Skeletal muscle cell (primary cell): Measurements from ENCODE around the gene CARD19.
"Not testable (repeated sequence)": the region's sequence is repeated elsewhere in the genome, so short reads cannot be mapped to it uniquely, and the experiment has no call there.

Source experiments
- DNase-seq: peaks from one replicate; pipeline ENCODE4 v3.0.0-alpha.2; 2010; ENCODE audit warnings: low read depth
- H3K4me3 ChIP-seq: 2 replicates; pipeline ENCODE4 v1.5.1; 2011; ENCODE audit warnings: low read depth, mild to moderate bottlenecking, control low read depth, low read length, moderate library complexity

CARD19 gene

DNA sequence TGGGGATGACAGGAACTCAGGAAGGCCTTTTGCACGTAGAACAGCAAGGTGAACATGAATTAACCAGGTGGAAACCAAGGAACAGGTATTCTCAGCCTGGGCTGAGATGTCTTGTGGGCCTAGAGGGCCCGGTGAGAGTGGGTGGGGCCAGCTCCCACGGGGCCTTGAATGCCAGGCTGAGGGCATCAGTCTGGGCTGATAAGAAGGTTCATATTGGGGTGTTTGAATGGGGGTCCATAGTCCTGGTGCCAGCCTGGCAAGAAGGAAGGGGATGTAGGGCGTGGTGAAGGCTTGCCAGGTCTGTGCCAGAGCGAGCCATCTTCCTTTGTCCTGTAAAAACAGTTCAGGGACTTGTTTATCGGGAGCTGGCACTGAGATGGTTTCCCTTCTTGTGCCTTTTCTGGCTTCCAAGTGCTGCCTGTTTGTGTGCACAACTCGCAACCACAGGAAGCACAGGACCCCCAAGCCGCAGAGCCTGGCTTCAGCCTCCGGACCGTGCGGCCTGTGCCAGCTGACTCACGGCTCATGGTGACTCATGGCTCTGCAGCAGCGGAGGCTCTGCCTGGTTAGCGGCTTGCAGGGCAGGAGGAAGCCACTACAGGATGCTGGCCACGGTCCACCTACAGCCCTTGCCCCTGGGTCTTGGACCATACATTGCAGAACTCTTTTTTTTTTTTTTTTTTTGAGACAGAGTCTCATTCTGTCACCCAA lies 2.4 kb downstream of the CARD19 start:
- peak overlapping the region; percentile 81 for H3K4me3 ChIP-seq
- peak; percentile 97 for DNase-seq

DNA sequence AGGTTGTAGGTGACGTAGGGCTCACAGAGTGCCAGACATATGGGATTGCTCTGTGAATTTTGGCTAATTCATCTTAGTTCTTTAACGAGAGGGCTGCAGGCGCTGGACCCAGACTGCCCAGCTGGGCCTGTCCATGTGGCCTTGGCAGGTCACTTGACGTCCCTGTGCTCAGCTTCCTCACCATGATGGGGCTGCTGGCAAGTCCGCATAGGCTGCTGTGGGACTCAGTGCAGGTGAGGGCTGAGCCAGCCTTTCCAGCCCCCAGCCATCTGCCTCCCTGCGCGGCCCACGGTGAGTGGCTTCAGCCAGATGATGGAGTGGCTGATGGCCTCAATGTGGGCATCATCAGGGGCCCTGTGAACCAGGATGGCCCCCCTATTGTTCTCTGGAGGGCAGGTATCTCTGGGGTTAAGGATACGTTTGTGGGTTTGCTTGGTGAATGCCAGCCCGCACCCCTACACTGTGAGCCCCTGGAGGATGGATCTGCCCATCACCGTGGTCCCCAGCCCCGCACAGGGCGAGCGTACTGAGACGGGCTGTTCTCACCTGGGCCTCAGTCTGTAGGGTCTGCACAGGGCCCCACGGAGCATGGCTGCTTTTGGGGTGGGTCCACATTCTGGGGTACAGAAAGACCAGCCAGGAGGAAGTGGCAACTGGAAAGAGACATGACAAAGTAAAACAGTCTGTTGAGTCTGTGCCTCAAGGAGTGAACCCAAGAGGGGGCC lies 3.7 kb downstream of the CARD19 start:
- no peak overlapping the region for H3K4me3 ChIP-seq
- no peak for DNase-seq

DNA sequence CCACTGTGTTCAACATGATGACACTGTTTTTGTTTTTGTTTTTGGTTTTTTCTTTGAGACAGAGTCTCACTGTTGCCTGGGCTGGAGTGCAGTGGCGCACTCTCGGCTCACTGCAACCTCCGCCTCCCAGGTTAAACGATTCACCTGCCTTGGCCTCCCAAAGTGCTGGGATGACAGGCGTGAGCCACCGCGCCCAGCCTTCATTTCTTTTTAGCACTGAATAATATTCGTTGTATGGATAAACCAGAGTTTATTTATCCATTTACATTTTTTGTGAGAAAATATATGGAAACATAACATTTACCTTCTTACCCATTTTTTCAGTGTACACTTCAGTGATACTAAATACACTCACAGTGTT lies 4.2 kb downstream of the CARD19 start:
- H3K4me3 ChIP-seq = no peak overlapping the region
- no peak for DNase-seq

DNA sequence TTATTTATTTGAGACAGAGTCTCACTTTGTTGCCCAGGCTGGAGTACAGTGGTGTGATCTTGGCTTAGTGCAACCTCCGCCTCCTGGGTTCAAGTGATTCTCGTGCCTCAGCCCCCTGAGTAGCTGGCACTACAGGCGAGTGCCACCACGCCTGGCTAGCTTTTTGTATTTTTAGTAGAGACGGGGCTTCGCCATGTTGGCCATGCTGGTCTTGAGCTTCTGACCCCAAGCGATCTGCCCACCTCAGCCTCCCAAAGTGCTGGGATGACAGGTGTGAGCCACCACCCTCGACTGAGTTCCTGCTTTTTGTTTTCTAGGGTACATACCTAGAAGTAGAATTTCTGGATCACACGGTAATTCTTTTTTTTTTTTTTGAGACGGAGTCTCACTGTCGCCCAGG lies 5.1 kb downstream of the CARD19 start:
- not testable (repeated sequence) for H3K4me3 ChIP-seq, DNase-seq

DNA sequence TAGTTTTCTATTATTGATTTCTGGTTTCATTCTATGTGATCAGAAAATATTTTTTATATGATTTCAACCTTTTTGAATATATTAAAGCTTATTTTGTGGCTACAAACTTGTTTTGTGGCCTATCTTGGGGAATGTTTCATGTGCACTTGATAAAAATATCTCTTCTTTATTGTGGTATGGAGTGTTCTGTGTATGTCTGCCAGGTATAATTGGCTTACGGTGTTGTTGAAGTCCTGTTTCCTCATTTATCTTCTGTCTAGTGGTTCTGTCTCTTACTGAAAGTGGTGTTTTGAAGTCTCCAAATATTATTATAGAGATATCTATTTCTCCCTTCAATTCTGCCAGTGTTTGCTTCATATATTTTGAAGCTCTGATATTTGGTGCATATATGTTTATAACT lies 9.6 kb downstream of the CARD19 start:
- no peak for DNase-seq

DNA sequence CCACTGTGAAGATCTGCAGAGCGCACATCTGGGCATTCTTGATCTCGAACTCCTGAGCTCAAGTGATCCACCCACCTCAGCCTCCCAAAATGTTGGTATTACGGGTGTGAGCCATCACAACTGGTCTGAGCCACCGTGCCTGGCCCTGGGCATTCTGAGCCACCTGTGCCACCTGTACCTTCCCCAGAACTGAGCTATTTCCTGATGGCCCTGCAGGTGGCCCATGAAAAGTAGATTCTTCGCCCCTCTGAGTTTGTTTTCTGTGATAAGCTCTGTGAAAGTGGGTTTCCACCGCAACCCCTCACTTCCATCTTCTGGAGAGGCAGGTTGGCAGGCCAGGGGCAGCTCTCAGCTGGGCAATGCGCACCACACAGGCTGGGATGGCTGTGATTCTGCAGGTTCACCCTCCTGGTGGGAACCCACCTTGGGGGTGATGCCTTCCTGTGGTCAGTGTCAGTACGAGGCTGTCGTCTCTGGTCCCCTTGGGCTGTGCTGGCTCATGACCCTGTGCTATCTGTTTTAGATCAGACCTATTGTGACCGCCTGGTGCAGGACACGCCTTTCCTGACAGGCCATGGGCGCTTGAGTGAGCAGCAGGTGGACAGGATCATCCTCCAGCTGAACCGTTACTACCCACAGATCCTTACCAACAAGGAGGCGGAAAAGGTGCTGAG lies 11.3 kb downstream of the CARD19 start:
- DNase-seq = no peak
- no peak overlapping the region for H3K4me3 ChIP-seq

More for the DNA sequence above, 9.6 kb downstream of the CARD19 start:
- H3K4me3 ChIP-seq = no peak overlapping the region

DNA sequence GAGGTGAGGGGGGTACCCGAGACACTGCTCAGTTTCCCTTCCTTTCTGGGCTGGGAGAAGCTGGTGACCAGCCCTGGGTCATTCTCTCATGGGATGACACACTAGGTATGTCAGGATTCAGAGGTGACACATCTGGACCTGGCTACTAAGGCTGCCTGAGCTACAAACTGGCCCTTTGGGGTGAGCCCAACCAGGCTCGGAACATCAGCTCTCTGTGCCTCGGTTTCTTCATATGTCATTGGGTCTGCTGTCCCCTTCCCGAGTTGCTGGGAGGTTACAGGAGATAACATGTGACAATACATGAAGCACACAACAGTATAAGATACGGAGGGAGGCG lies 11.8 kb downstream of the CARD19 start:
- no peak for DNase-seq
- H3K4me3 ChIP-seq = no peak overlapping the region

DNA sequence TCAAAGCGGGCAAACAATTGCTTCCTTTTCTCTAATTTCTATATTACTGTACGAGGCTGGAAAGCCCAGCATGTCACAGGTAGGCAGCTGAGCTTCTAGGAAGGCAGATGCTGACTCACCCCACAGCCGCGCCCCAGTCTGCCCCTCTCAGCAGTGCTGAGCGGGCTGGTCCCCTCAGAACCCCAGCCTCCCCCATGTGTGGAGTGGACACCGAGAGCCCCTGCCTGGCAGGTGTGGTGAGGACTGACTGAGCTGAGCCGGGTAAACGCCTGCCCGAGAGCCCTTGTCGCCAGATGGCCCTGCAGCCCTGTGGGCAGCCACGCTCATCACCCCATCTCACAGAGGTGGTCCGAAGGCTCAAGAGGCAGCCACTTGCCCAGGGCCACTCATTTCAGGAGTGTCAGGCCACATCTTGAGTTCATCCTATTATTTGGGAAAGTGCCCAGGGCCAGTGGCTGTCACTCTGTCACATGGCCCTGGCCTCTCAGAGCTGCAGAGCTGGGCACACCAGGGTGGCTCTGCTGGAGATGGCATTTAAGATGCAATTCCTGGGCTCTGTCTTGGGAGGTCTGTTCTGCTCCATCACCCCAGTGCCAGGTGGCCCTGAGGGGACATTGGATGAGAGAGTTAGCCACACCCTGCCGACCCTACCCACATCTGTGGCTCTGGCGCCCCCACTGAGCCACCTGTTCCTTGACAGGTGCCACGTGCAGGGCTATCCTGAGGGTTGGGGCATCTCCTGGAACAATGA lies 12.4 kb downstream of the CARD19 start:
- no peak overlapping the region for H3K4me3 ChIP-seq
- DNase-seq = no peak

DNA sequence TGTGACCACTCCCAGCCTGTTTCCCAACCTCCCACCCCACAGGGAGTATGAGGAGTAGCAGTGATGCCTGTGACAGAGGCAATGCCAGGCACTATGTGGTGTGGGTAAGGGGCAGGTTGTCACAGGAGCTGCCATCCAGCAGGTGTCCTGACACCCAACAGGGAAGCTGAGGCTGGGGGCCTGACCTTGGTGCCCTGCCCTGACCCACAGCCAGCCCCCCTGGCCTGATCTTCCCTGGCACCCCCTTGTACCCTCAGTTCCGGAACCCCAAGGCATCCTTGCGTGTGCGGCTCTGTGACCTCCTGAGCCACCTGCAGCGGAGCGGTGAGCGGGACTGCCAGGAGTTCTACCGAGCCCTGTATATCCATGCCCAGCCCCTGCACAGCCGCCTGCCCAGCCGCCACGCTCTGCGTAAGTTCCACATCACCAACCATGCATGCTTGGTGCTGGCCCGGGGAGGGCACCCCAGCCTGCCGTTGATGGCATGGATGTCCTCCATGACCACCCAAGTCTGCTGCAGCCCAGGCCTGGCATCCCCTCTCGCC lies 14.4 kb downstream of the CARD19 start:
- no peak overlapping the region for H3K4me3 ChIP-seq
- DNase-seq = no peak

DNA sequence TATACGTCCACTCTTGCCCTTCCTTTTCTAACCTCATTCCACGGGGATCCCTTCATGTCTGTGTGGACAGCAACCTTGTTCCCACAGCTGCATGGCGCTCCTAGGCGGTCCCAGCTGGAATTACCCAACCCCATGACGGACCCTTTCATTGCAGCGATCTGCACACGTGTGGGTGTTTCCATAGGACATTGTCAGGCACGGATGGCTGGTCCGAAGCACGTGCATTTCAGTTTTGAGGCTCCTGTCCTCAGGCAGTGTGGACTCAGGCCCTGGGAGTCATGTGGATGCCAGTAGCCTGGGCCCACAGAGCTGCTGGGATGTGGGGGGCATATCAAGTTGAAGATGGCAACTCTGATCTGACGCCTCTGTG lies 15.0 kb downstream of the CARD19 start:
- DNase-seq = no peak

DNA sequence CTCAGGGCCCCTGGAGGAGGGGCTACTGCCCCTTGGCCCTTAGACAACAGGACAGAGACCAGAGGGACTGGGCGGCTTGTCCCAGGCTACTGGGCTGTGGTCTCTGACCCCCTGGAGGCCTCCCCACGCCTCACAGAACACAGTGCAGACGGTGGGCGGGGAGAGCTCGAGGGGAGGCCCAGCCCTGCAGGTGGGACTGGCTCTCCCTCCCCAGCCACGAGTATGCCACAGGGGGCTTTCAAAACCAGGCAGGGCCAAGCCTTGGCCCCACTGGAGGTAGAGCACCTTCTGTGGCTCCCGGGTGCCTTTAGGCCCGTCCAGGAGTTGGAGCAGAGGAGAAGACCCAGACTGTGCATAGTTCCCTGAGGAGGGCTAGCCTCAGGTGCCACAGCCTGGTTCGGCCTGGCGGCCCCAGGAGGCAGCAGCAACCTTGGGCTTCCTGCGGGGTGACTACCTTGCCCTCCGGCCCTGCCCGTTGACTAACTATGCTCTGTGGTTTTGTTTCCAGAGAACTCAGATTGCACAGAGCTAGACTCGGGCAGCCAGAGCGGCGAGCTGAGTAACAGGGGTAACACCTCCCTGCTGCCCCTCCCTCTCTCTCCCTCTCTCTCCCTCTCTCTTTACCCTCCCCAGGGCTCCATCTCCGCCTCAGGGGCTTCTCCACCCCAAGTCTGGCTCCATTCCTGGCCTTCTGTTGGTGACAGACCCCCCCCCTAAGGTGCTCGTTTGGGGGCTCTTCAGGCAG lies 15.5 kb downstream of the CARD19 start:
- DNase-seq = no peak
- H3K4me3 ChIP-seq = no peak overlapping the region

More for the DNA sequence above, 15.0 kb downstream of the CARD19 start:
- H3K4me3 ChIP-seq = no peak overlapping the region

DNA sequence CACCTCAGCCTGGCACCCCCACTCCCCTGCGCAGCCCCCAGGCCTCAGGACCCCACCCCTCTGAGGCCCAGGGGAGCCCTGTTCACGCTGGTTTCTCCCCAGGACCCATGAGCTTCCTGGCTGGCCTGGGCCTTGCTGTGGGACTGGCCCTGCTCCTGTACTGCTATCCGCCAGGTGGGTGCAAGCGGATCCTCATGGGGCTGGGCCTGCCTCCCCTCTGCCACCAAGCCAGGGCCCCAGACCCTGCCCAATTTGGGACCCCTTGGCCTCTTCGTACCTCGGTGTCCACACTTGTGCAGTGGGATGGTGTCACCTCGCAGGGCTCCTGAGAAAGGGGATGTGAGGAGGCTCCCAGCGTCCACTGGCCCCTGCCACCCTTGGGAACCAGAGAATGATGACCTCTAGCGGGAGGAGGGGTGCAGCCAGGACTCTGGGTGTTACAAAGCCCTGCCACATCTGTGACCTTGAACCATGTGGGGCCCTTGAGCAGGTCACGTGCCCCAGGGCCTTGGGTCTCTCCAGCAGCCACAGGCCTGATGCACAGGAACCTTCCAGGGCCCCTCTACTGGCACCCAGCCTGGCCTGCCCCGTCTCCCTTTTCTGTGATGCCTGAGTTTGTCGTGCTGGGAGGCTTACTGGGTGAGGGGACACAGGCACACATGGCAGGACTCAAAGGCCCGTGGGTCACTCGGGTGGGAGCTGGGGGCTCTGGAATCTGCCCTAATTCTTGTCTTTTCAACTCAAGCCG lies 16.3 kb downstream of the CARD19 start:
- no peak overlapping the region for H3K4me3 ChIP-seq
- no peak for DNase-seq

DNA sequence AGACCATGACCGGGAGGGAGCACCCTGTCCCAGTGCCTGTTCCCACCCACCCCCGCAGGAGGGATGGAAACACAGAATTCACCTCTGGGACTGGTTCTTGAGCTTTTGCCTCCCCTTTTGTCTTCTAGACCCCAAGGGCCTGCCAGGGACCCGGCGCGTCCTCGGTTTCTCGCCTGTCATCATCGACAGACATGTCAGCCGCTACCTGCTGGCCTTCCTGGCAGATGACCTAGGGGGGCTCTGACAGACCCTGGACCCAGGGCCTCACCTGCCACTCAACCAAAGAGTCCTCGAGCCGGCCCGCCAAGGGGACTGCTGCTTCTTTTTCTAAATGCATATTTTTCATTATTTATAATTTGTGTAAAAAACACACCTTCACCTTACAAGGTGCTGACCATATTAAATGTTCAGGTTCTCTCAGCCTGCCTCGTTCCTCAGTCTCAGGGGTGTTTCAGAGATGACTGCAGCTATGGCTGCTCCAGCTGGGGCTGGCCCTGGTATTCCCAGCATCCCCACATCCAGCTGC lies 16.9 kb downstream of the CARD19 start:
- H3K4me3 ChIP-seq = no peak overlapping the region
- no peak for DNase-seq

DNA sequence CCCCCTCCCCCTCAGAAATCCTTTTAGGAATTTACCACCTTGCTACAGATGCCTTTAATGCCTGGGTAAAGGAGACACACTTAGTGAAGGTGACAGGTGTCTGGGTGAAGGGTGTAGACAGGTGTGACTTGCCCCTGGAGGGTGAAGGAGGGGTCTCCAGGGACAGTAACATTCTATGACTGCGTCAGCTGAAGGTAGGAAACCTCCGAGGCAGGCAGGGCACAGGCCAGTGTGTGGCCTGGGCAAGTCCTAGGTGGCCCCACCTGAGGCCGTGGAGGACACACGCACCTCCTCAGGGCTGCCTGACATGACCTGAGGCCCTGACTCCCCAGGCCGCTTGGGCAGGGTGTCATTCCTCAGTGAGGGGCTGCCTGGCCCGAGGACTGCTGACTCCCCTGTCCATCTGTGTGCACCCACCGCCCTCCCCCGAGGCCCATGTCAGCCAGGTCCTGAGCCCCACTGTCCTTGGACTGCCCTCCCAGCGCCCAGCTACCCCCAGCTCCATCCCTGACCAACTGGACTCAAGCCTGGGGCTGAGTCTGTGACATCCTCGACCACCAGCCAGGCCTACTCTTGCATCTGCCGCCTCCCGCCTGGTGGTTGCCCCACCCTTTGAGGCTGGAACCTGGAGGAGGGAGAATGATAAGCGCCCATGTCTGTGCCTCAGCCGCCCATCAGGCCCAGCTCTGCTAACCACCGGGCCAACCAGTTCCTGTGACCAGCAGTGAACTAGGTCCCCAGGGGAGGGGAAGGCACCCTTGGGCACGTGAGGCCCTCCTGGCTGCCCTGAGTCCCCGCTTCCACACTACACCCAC lies 18.4 kb downstream of the CARD19 start:
- no peak for DNase-seq
- no peak overlapping the region for H3K4me3 ChIP-seq

DNA sequence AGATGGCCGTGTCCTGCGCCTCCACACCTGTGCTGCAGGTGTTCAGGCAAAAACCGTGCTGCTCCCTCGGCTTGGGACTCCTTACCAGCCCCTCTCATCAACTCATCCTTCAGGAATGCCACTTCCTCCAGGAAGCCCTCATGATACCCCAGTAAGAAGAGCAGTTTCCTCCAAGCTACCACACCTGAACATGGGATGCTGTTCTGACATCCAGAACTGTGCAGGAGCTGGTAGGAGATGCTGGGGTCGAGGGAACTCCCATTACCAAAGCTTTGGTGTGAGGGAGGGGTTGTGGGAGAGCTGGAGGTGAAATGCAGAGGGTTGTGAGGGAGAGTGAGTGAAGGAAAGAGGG lies 18.9 kb downstream of the CARD19 start:
- no peak overlapping the region for H3K4me3 ChIP-seq

DNA sequence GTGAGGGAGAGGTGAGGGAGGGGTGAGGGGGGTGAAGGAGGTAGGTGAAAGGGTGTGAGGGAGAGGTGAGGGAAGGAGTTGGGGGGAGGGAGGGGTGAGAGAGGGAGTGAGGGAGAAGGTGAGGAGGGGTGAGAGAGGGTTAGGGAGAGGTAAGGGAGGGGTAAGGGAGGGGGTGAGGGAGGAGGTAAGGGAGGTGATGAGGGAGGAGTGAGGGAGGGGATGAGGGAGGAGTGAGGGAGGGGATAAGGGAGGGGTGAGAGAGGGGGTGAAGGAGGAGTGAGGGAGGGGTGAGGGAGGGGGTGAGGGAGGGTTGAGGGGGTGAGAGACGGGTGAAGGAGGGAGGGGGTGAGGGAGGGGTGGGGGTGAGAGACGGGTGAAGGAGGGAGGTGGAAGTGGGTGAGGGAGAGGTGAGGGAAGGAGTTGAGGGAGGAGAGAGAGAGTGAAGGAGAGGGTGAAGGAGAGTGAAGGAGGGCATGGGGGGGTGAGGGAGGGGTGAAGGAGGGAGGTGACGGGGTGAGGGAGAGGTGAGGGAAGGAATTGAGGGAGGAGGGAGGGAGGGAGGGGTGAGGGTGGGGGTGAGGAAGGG lies 19.6 kb downstream of the CARD19 start:
- DNase-seq = no peak

More for the DNA sequence above, 18.9 kb downstream of the CARD19 start:
- DNase-seq = no peak

More for the DNA sequence above, 19.6 kb downstream of the CARD19 start:
- H3K4me3 ChIP-seq = no peak overlapping the region
